ENCODE measurements around the gene SAMD14.
A peak's percentile ranks its signal among the peaks of the same experiment; 100 is the strongest.

The SAMD14 gene

DNA sequence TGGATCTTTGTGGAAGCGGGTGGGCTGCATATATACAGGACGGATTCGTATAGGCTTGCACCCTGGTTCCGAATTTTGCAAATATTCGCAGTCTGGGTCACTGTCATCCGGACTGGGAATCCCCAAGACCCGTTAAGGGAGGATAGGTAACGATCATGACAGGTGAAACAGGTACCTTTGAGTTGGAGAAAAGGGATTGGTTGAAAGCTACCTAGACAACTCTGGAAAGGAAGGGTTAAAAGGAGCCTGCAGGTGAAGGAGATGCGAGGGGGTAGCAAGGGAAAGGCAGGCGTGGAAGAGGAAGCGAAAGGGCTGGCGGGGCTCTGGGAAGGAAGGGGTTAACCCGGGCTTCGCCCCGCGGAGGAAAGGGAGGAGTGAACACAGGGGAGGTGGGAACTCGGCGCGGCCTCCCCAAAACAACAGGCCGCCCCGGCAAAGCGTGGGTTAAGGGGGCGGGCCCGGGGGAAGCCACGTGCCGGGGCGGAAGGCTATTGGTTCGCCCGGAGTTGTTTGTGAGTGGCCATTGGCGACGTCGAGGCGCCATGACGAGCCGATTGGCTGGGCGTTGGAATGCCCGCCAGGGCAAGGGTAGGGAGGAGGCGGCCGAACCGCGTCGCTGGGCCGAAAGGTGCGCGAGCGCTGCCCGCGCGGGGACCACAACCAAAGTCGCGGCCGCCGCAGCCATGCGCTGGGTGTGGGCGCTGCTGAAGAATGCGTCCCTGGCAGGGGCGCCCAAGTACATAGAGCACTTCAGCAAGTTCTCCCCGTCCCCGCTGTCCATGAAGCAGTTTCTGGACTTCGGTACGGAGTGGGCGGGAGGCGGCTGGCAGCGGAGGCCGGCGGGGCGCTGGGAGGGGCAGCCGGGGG, 35.0 kb downstream of the SAMD14 start, which contains the start of gene PDK2:
Gene PDK2, plus strand, starts transcription at position 599 of the 867 bp plus-strand sequence. Its CDS starts 85 bp downstream, at position 684.
- DNase-seq = peak; percentile 62

- no peak for DNase-seq
These were observed 35.7 kb downstream of the SAMD14 start for GRCh38 chr17:50094243-50094752.

GRCh38 chr17:50093807-50094206, 36.2 kb downstream of the SAMD14 start:
- no peak for DNase-seq

GRCh38 chr17:50093246-50093645, 36.7 kb downstream of the SAMD14 start:
- no peak for DNase-seq

DNA sequence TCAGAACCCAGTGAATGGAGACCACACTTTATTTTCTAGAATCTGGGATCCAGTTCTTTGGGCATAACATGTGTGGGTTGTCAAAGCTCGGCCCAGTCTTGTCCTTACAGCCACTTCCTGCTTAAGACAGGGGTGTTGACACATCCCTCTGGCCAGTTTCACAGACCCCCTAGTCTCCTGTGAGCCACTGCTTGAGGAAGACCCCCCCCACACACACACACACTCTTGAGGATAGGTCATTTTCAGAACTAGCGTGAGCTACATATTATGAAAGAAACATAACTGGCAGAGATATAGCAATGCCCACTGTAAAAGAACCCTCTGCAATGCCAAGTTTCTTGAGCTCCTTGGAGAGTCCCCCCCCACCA, 38.1 kb downstream of the SAMD14 start:
- no peak for DNase-seq

DNA sequence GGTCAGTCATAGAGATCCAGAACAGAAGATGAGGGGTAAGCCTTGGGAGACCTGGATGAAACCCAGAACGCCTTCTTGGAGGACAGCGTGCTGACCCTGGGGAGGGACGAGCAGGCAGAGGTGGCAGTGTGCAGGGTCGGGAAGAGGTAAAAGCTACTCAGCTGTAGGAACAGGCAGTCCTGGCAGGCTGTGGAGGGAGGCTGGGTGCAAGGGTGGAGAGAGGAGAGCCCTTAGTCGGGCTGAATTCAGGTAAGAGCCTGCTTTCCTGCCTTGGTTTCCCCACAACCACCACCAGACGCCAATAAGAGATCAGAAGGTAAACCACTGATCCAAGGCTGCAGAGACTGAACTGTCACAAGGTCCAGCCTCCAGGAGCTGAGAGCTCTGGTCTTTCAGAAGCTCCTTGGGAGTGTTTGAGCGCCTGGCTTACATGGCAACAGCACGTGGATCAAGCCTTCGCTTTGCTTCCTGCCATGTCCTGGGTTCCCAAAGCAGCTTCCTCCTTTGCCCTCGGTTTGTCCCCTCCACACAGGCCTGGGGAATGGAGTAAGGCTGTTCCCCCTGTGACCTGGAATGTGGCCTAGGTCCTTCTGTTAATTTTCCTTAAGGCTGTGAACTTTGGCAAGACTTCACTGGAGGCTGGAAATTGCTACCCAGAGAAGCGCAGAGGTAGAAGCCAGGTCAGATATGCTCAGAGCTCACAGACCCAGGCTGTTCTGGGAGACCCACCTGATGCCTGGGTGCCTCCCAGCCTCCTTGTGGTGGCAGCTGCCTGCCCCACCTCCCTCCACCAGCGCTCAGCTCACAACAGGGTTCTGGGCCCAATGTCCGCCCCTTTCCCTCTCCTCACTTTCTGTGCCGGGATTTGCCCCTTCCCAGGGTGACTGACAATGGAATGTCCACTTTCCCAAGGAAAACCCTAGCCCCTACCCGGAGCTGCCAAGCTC, 38.7 kb downstream of the SAMD14 start:
- DNase-seq = no peak

GRCh38 chr17:50090071-50090470, 39.9 kb downstream of the SAMD14 start:
- DNase-seq = no peak

GRCh38 chr17:50088952-50089825, 40.8 kb downstream of the SAMD14 start:
- DNase-seq = no peak

DNA sequence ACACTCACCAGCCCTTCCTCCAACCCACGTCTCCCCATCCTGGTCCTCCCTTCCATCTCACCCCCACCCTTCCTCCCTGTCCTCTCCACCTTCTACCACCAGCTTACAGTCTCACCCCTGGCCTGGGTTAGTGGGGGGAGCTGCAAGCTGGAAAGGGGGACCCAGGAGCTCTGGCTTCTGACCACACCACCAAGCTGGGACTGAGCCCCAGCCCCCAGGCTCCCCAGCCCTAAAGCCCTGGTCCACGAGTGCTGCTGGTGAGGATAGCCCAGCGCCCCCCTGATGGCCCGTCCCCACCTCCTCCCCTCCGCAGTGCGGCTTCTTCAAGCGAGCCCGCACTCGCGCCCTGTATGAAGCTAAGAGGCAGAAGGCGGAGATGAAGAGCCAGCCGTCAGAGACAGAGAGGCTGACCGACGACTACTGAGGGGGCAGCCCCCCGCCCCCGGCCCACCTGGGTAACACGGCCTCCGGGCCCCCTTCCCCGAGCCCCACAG, 42.0 kb downstream of the SAMD14 start:
- no peak for DNase-seq

DNA sequence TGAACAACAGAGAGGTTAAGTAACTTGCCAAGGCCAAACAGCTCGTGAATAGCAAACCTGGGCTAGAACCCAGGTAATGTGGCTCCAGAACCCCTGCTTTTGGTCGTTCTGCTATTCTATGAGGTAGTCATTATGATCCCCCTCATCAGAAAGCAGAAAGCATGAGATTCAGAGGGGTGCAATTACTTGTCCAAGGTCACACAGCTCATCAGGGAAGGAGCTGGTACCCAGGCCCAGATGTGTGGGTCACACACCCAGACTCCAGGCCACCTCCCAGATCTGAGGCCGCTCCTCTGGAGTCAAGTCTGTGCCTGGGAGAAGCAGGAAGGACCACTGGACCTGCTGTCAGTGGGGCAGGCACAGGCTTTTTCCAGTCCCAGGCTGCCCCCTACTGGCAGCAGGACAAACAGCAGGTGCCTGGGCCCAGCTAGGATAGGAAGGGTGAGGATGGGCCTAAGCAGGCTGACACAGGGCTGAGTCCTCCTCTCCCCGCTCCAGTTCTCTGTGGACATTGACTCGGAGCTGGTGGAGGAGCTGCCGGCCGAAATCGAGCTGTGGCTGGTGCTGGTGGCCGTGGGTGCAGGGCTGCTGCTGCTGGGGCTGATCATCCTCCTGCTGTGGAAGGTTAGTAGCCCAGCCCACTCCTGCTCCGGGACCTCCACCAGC, 42.6 kb downstream of the SAMD14 start:
- no peak for DNase-seq

- DNase-seq = no peak
These were observed 48.2 kb downstream of the SAMD14 start for GRCh38 chr17:50081757-50082156.

DNA sequence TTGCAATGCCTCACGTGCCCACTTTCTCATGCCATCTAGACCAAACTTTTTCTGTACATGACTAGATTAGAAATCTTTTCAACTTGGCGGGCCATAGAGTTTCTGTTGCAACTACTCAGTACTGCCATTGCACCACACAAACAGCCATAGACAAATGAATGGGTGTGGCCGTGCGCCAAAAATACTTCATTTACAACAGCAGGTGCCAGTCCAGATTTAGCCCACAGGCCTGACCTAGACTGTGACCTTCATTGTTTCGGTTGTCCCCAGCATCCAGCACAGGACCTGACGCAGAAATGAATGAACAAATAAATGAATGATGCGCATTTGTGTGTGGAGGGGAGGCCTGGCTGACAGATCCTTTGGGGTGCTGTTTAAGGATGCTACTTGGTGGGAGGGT, 49.1 kb downstream of the SAMD14 start:
- DNase-seq = no peak

GRCh38 chr17:50080096-50080480, 49.9 kb downstream of the SAMD14 start:
- DNase-seq = no peak

GRCh38 chr17:50079334-50080095, 50.4 kb downstream of the SAMD14 start:
- DNase-seq = no peak

DNA sequence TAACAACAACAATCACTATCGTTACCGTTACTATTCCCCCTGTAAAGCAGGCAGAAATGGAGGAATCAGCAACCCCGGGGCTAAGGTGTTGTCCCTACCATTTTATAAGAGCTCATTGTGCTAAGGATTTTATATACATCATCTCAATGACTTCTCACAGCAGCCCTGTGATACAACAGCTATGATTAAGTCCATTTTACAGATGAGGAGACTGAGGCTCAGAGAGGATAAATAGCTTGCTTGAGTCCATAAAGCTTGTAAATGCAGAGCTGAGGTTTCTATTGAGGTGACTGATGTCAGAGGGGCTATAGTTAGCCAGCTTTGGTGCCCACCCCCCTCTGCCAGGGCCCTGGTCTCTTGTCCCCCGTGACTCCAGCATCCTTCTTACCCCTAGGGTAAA, 51.5 kb downstream of the SAMD14 start:
- no peak for DNase-seq

- no peak for DNase-seq
These were observed 53.2 kb downstream of the SAMD14 start for GRCh38 chr17:50076591-50077235.

DNA sequence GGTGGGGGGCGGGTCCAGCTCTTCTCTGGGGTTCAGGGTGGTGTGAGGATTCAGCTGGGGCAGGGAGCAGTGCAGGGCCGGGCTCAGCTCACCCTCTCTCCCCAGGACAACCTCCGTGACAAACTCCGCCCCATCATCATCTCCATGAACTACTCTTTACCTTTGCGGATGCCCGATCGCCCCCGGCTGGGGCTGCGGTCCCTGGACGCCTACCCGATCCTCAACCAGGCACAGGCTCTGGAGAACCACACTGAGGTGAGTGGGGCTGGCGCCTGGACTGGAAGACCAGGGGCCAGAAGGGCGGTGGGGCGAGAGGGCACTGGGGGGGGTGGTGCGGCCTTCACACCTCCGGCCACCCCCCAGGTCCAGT, 53.8 kb downstream of the SAMD14 start:
- no peak for DNase-seq

- DNase-seq = no peak
These were observed 54.4 kb downstream of the SAMD14 start for GRCh38 chr17:50075446-50076032.

DNA sequence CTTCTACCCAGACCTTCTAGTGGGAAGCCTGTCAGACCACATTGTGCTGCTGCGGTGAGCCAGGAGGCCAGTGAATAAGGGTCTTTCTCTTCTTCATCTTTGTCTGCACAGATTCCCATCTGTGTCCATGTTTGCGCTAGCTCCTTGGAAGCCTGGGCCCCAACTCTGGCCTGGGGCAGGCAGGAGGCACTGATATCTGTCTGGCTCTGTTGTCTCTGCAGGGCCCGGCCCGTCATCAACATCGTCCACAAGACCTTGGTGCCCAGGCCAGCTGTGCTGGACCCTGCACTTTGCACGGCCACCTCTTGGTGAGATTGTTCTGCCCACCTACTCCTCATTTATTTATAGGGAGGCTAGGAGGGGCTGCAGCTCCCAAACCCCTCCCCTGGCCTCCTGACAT, 55.7 kb downstream of the SAMD14 start:
- DNase-seq = no peak

DNA sequence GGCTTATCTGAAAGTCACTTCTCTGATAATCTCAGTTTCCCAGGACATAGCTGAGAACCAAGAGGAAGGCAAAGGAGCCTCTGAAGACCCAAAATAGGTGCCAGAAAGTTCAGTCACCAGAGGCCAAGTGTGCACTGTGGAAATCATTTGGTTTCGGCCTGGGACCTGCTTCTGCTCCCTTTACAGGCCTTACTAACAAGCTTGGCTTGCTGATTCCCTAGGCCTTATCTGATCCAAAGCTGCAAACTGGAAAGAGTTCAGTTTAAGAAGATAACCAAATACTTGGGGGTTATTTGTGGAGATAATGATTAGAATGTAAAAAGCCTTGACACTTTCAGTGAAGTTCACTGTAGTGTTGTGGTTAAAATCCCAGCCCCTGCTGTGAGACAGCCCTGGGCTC, 57.0 kb downstream of the SAMD14 start:
- no peak for DNase-seq
